BE2C (cell line): ENCODE measurements around the gene GNL1.
"Not testable (repeated sequence)": the region's sequence is repeated elsewhere in the genome, so short reads cannot be mapped to it uniquely, and the experiment has no call there.

Source experiments
- DNase-seq: peaks from one replicate; pipeline ENCODE4 v3.0.0-alpha.2; 2020
- H3K27me3 ChIP-seq: fragments of 250-450 bp; sonication (Bioruptor Pico); 2 replicates; pipeline ENCODE4 v1.5.1; 2020; ENCODE audit warnings: mild to moderate bottlenecking
- H3K36me3 ChIP-seq: fragments of 250-450 bp; sonication (Bioruptor Pico); 2 replicates; pipeline ENCODE4 v1.5.1; 2020; ENCODE audit warnings: mild to moderate bottlenecking
- H3K4me1 ChIP-seq: fragments of 250-450 bp; sonication (Bioruptor Pico); 2 replicates; pipeline ENCODE4 v1.5.1; 2020
- H3K4me3 ChIP-seq: 2 replicates; pipeline ENCODE4 v1.5.1; 2011; ENCODE audit warnings: low read depth, low read length
- H3K9me3 ChIP-seq: fragments of 250-450 bp; sonication (Bioruptor Pico); 2 replicates; pipeline ENCODE4 v1.5.1; 2020
- TF ChIP-seq, protein P1 (sequence below): IDR thresholded peaks from 2 replicates; pipeline ENCODE4 v1.5.1; 2012; ENCODE audit warnings: mild to moderate bottlenecking, low read depth, low read length

Gene GNL1

DNA sequence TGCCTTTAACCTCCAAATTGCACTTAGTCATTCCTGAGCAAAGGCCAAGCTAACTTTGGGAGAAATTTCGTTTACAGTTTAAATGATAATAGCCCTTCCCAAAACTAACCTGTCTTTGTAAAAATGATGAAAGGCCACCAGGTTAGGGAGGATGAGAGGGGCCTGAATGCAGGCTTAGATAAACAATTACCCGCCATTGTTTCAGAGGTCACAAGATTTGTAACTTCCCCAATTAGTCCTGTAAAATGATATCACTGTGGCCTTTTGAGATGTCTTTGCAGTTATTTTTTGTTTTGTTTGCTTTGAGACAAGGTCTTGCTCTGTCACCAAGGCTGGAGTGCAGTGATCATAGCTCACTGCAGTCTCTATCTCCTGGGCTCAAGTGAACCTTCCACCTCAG lies 26.3 kb downstream of the GNL1 start:
- Histone ChIP-seq H3K4me1 (no peaks in the 10 kb centered on the region), H3K36me3 (no peaks in the 10 kb centered on the region)
- TF ChIP-seq, protein P1, sequence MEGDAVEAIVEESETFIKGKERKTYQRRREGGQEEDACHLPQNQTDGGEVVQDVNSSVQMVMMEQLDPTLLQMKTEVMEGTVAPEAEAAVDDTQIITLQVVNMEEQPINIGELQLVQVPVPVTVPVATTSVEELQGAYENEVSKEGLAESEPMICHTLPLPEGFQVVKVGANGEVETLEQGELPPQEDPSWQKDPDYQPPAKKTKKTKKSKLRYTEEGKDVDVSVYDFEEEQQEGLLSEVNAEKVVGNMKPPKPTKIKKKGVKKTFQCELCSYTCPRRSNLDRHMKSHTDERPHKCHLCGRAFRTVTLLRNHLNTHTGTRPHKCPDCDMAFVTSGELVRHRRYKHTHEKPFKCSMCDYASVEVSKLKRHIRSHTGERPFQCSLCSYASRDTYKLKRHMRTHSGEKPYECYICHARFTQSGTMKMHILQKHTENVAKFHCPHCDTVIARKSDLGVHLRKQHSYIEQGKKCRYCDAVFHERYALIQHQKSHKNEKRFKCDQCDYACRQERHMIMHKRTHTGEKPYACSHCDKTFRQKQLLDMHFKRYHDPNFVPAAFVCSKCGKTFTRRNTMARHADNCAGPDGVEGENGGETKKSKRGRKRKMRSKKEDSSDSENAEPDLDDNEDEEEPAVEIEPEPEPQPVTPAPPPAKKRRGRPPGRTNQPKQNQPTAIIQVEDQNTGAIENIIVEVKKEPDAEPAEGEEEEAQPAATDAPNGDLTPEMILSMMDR: no peak

DNA sequence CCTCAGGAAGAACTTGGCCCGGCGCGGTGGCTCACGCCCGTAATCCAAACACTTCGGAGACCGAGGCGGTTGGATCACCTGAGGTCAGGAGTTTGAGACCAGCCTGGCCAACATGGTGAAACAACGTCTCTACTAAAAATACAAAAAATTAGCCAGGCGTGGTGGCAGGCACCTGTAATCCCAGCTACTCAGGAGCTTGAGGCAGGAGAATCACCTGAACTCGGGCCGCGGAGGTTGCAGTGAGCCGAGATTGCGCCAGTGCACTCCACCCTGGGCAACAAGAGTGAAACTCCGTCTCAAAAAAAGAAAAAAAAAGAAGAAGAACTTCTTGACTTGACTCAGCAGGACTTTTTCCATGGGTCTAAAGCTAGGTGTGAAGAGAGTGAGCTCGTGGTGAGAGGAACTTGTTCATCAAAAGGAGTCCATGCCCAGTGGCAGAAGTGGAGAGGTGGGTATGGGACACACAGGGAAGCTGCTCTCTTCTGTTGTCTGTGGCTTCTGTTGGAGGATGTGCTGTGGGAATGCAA lies 26.9 kb downstream of the GNL1 start:
- not testable (repeated sequence) for DNase-seq, H3K36me3 ChIP-seq, H3K4me1 ChIP-seq, H3K9me3 ChIP-seq, H3K27me3 ChIP-seq, H3K4me3 ChIP-seq

More for the DNA sequence above, 26.3 kb downstream of the GNL1 start:
- peaks cover 6% of the 10 kb centered on the region; the same call in 1 of the 2 replicates for H3K27me3 ChIP-seq
- H3K9me3 ChIP-seq: no peaks in the 10 kb centered on the region
- no peak overlapping the region for H3K4me3 ChIP-seq
- DNase-seq: no peak

DNA sequence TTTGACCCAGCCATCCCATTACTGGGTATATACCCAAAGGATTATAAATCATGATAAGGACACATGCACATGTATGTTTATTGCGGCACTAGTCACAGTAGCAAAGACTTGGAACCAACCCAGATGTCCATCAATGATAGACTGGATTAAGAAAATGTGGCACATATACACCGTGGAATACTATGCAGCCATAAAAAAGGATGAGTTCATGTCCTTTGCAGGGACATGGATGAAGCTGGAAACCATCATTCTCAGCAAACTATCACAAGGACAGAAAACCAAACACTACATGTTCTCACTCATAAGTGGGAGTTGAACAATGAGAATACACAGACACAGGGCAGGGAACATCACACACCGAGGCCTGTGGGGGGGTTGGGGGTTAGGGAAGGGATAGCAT lies 29.8 kb downstream of the GNL1 start:
- not testable (repeated sequence) for H3K4me3 ChIP-seq, H3K36me3 ChIP-seq, DNase-seq, H3K4me1 ChIP-seq, H3K27me3 ChIP-seq, H3K9me3 ChIP-seq

DNA sequence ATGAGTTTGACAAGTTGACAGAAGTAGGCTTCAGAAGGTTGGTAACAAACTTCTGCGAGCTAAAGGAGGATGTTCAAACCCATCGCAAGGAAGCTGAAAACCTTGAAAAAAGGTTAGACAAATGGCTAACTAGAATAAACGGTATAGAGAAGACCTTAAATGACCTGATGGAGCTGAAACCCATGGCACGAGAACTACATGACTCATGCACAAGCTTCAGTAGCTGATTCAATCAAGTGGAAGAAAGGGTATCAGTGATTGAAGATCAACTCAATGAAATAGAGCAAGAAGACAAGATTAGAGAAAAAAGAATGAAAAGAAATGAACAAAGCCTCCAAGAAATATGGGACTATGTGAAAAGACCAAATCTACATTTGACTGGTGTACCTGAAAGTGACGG lies 34.3 kb downstream of the GNL1 start:
- H3K27me3 ChIP-seq: peaks cover 23% of the 10 kb centered on the region
- H3K4me3 ChIP-seq, DNase-seq, H3K4me1 ChIP-seq, H3K9me3 ChIP-seq, H3K36me3 ChIP-seq: not testable (repeated sequence)

DNA sequence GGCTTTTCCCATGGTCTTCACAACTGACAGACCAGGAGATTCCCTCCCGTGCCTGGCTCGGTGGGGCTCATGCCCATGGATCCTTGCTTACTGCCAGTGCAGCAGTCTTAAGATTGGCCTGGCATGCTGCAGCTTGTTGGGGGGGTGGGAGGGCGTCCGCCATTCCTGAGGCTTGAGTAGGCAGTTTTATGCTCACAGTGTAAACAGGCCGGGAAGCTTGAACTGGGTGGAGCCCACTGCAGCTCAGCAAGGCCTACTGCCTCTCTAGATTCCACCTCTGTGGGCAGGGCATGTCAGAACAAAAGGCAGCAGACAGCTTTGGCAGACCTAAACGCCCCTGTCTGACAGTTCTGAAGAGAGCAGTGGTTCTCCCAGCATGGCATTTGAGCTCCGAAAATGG lies 35.2 kb downstream of the GNL1 start:
- not testable (repeated sequence) for H3K4me1 ChIP-seq, H3K36me3 ChIP-seq, H3K9me3 ChIP-seq, DNase-seq, H3K4me3 ChIP-seq
- H3K27me3 ChIP-seq: peaks cover 23% of the 10 kb centered on the region

DNA sequence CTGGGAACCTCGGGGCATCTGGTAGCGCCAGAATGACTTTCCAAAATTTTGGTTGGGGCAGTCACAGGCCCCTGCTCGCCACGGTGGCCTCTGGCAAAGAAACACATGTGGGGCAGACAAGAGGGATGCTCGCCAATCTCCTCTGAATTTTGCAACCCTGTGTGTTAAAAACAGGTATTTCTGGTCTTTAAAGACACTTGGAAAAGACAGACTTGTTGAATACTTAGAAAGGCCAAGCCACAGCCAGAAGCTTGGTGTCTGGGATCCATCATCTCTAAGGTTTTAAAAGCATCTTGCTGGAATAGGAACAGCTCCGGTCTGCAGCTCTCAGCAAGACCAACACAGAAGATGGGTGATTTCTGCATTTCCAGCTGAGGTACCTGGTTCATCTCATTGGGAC lies 35.8 kb downstream of the GNL1 start:
- Histone ChIP-seq H3K9me3 (no peaks in the 10 kb centered on the region; the same call in 1 of the 2 replicates), H3K36me3 (no peaks in the 10 kb centered on the region), H3K4me3 (no peak overlapping the region), H3K27me3 (peaks cover 25% of the 10 kb centered on the region), H3K4me1 (no peaks in the 10 kb centered on the region)
- TF ChIP-seq, protein P1: no peak
- no peak for DNase-seq

DNA sequence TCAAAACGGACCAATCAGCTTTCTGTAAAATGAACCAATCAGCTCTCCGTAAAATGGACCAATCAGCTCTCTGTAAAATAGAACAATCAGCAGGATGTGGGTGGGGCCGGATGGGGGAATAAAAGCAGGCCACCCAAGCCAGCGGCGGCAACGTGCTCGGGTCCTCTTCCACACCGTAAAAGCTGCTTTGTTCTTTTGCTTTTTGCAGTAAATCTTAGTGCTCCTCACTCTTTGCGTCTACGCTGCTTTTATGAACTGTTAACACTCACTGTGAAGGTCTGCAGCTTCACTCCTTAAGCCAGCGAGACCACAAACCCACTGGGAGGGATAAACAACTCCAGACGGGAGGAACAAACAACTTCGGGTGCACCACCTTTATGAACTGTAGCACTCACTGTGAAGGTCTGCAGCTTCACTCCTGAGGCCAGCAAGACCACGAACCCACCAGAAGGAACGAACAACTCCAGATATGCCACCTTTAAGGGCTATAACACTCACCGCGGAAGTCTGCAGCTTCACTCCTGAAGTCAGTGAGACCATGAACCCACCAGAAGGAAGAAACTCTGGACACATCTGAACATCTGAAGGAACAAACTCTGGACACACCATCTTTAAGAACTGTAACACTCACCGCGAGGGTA lies 37.7 kb downstream of the GNL1 start:
- not testable (repeated sequence) for H3K4me1 ChIP-seq, H3K4me3 ChIP-seq, H3K9me3 ChIP-seq, H3K36me3 ChIP-seq
- peaks cover 29% of the 10 kb centered on the region for H3K27me3 ChIP-seq
- peak; percentile 23 for DNase-seq

DNA sequence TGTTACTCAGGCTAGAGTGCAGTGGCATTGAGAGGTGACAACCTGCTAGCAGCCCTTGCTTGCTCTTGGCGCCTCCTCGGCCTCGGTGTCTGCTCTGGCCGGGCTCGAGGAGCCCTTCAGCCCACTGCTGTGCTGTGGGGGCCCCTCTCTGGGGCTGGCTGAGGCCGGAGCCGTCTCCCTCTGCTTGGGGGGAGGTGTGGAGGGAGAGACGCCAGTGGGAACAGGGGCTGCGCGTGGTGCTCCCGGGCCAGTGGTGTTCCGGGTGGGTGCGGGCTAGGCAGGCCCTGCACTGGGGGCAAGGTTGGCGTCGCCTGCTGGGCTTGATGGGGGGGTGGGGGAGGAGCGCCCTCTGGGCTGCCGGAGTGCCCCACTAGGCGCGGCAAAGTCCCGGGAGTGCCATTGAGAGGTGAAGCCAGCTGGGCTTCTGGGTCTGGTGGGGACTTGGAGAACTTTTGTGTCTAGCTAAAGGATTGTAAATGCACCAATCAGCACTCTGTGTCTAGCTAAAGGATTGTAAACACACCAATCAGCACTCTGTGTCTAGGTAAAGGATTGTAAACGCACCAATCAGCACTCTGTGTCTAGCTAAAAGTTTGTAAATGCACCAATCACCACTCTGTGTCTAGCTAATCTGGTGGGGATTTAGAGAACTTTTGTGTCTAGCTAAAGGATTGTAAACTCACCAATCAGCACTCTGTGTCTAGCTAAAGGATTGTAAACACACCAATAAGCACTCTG lies 38.4 kb downstream of the GNL1 start:
- not testable (repeated sequence) for H3K36me3 ChIP-seq, H3K4me1 ChIP-seq, DNase-seq, H3K9me3 ChIP-seq, H3K4me3 ChIP-seq
- H3K27me3 ChIP-seq: peaks cover 28% of the 10 kb centered on the region

DNA sequence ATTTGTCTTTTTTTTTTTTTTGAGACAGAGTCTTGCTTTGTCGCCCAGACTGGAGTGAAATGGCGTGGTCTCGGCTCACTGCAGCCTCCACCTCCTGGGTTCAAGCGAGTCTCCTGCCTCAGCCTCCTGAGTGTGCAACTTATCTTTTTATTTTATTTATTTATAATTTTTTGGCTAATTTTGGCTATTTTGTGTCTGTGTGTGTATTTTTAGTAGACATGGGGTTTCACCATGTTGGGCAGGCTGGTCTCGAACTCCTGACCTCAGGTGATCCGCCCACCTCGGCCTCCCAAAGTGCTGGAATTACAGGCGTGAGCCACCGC lies 39.6 kb downstream of the GNL1 start:
- not testable (repeated sequence) for DNase-seq, H3K9me3 ChIP-seq, H3K4me1 ChIP-seq, H3K36me3 ChIP-seq
- Histone ChIP-seq H3K4me3 (peak overlapping the region; percentile 54), H3K27me3 (peaks cover 33% of the 10 kb centered on the region)
